GM04503 (cell line): ENCODE measurements around the gene ADORA2A.
"Not testable (repeated sequence)": the region's sequence is repeated elsewhere in the genome, so short reads cannot be mapped to it uniquely, and the experiment has no call there.

Experiments
- DNase-seq: peaks from one replicate; pipeline ENCODE4 v3.0.0-alpha.2; 2012; ENCODE audit warnings: low read depth

Gene ADORA2A

DNA sequence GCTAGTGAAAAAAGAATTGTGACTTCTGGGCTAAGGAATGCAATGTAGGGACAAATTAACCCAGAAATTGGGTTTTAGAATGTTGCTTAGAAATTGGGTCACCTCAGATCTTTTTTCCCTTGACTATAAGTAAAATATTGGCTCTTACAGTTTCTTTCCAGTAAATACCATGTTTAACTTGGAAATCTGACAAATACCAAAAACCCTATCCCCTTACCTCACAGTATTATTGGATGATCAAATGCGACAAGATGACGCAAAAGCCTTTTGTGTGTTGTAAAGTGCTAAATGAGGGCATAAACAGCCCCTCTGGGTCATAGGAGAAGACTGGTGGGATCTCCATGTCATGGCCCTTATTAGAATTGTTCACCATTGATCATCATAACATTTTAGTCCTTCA, 61.6 kb downstream of the ADORA2A start:
- DNase-seq: no peak

DNA sequence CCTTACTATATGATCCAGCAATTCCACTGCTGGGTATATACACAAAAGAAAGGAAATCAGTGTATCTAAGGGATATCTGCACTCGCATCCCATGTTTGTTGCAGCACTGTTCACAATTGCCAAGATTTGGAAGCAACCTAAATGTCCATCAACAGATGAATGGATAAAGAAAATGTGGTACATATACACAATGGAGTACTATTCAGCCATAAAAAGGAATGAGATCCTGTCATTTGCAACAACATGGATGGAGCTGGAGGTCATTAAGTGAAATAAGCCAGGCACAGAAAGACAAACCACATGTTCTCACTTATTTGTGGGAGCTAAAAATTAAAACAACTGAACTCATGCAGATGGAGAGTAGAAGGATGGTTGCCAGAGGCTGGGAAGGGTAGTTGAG, 62.0 kb downstream of the ADORA2A start:
- DNase-seq: not testable (repeated sequence)
